IPS-11a (cell line): ENCODE data around the gene RCVRN.

Experiments used
- H3K4me3 ChIP-seq: one replicate; pipeline ENCODE4 v1.5.1; 2013; ENCODE audit warnings: low read depth, low read length, control low read depth

The RCVRN gene

GRCh38 chr17:9905078-9905415, at the start of gene RCVRN:
TSS of gene RCVRN (minus strand) at chr17:9905271. CDS start at chr17:9905180, 91 bp downstream.
- no peak within 1 kb of the TSS for H3K4me3 ChIP-seq

GRCh38 chr17:9953492-9953891, 48.4 kb upstream of the RCVRN start:
- H3K4me3 ChIP-seq: no peak overlapping the region

GRCh38 chr17:9951803-9952202, 46.7 kb upstream of the RCVRN start:
- no peak overlapping the region for H3K4me3 ChIP-seq

- no peak overlapping the region for H3K4me3 ChIP-seq
Observed at GRCh38 chr17:9948928-9949327, 43.9 kb upstream of the RCVRN start.

GRCh38 chr17:9944704-9945103, 39.6 kb upstream of the RCVRN start:
- H3K4me3 ChIP-seq: no peak overlapping the region

- H3K4me3 ChIP-seq: no peak overlapping the region
Observed at GRCh38 chr17:9943343-9943742, 38.3 kb upstream of the RCVRN start.

GRCh38 chr17:9942885-9943284, 37.8 kb upstream of the RCVRN start:
- H3K4me3 ChIP-seq: no peak overlapping the region

GRCh38 chr17:9941305-9941704, 36.2 kb upstream of the RCVRN start:
- H3K4me3 ChIP-seq: no peak overlapping the region

GRCh38 chr17:9940841-9941240, 35.8 kb upstream of the RCVRN start:
- H3K4me3 ChIP-seq: no peak overlapping the region

- no peak overlapping the region for H3K4me3 ChIP-seq
Observed at GRCh38 chr17:9938764-9939163, 33.7 kb upstream of the RCVRN start.

GRCh38 chr17:9937901-9938300, 32.8 kb upstream of the RCVRN start:
- H3K4me3 ChIP-seq: no peak overlapping the region

- H3K4me3 ChIP-seq: no peak overlapping the region
Observed at GRCh38 chr17:9937241-9937761, 32.2 kb upstream of the RCVRN start.

GRCh38 chr17:9936095-9936494, 31.0 kb upstream of the RCVRN start:
- no peak overlapping the region for H3K4me3 ChIP-seq

GRCh38 chr17:9935408-9935807, 30.3 kb upstream of the RCVRN start:
- H3K4me3 ChIP-seq: no peak overlapping the region

GRCh38 chr17:9934331-9934730, 29.3 kb upstream of the RCVRN start:
- no peak overlapping the region for H3K4me3 ChIP-seq

- no peak overlapping the region for H3K4me3 ChIP-seq
Observed at GRCh38 chr17:9932491-9932890, 27.4 kb upstream of the RCVRN start.

- no peak overlapping the region for H3K4me3 ChIP-seq
Observed at GRCh38 chr17:9931144-9931741, 26.2 kb upstream of the RCVRN start.

- H3K4me3 ChIP-seq: no peak overlapping the region
Observed at GRCh38 chr17:9929871-9930270, 24.8 kb upstream of the RCVRN start.

- no peak overlapping the region for H3K4me3 ChIP-seq
Observed at GRCh38 chr17:9928601-9929333, 23.7 kb upstream of the RCVRN start.

- no peak overlapping the region for H3K4me3 ChIP-seq
Observed at GRCh38 chr17:9926150-9926804, 21.2 kb upstream of the RCVRN start.

GRCh38 chr17:9925457-9925856, 20.4 kb upstream of the RCVRN start:
- no peak overlapping the region for H3K4me3 ChIP-seq

- H3K4me3 ChIP-seq: no peak overlapping the region
Observed at GRCh38 chr17:9924735-9925191, 19.7 kb upstream of the RCVRN start.
